WERI-Rb-1 (cell line): ENCODE data around the gene HMG20A.

ENCODE experiments used
- DNase-seq: peaks from one replicate; pipeline ENCODE4 v3.0.0-alpha.2; 2020
- H3K27ac ChIP-seq: fragments of 250-450 bp; sonication (Bioruptor Pico); 2 replicates; pipeline ENCODE4 v1.5.1; 2020; ENCODE audit warnings: mild to moderate bottlenecking, moderate library complexity
- H3K27me3 ChIP-seq: fragments of 250-450 bp; sonication (Bioruptor Pico); 2 replicates; pipeline ENCODE4 v1.5.1; 2021; ENCODE audit warnings: mild to moderate bottlenecking, low read depth, moderate library complexity; ENCODE audit not compliant: insufficient read depth, severe bottlenecking
- H3K36me3 ChIP-seq: fragments of 250-450 bp; sonication (Bioruptor Pico); 2 replicates; pipeline ENCODE4 v1.5.1; 2020; ENCODE audit warnings: mild to moderate bottlenecking, moderate library complexity
- H3K4me3 ChIP-seq: 2 replicates; pipeline ENCODE4 v1.5.1; 2011; ENCODE audit warnings: low read depth, mild to moderate bottlenecking, control low read depth, low read length
- H3K9me3 ChIP-seq: fragments of 250-450 bp; sonication (Bioruptor Pico); 2 replicates; pipeline ENCODE4 v1.5.1; 2021; ENCODE audit warnings: mild to moderate bottlenecking, moderate library complexity; ENCODE audit not compliant: severe bottlenecking
- CTCF ChIP-seq: IDR thresholded peaks from 2 replicates; pipeline ENCODE4 v1.5.1; 2011; ENCODE audit warnings: low read depth, mild to moderate bottlenecking, control low read depth, inconsistent platforms, low read length

HMG20A gene

DNA sequence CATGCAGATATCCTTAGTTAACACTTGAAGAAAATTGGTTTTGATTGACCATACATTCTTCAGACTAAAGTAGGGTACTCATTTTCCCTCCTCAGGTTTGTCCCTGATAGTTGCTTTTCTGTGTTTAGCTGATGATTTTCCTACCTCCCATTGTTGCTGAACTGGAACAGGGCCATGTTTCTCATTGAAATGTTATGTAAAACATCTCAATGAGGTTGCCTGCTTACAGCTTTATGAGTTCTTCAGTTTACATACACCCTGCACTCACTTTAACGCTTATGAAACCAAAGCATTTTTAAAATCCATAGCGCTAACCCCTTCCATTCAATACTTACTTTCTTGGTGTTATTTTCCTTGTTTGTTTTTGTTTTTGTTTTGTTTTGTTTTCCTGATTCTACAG, 61.9 kb downstream of the HMG20A start:
- Histone ChIP-seq H3K27me3 (no peaks in the 10 kb centered on the region), H3K4me3 (no peak overlapping the region), H3K36me3 (peaks cover 44% of the 10 kb centered on the region), H3K27ac (no peak overlapping the region), H3K9me3 (no peaks in the 10 kb centered on the region)
- no peak for DNase-seq
- TF ChIP-seq CTCF = no peak

- no peaks in the 10 kb centered on the region for H3K27me3 ChIP-seq
- peaks cover 40% of the 10 kb centered on the region for H3K36me3 ChIP-seq
- DNase-seq = no peak
- TF ChIP-seq CTCF = no peak
- no peak overlapping the region for H3K27ac ChIP-seq
- no peaks in the 10 kb centered on the region for H3K9me3 ChIP-seq
- H3K4me3 ChIP-seq = no peak overlapping the region
Observed at GRCh38 chr15:77483425-77484140, 62.9 kb downstream of the HMG20A start.

- Histone ChIP-seq H3K9me3 (no peaks in the 10 kb centered on the region), H3K4me3 (no peak overlapping the region), H3K27me3 (no peaks in the 10 kb centered on the region), H3K36me3 (peaks cover 28% of the 10 kb centered on the region), H3K27ac (no peak overlapping the region)
- TF ChIP-seq CTCF = no peak
- no peak for DNase-seq
Observed at GRCh38 chr15:77484994-77485393, 64.3 kb downstream of the HMG20A start.

DNA sequence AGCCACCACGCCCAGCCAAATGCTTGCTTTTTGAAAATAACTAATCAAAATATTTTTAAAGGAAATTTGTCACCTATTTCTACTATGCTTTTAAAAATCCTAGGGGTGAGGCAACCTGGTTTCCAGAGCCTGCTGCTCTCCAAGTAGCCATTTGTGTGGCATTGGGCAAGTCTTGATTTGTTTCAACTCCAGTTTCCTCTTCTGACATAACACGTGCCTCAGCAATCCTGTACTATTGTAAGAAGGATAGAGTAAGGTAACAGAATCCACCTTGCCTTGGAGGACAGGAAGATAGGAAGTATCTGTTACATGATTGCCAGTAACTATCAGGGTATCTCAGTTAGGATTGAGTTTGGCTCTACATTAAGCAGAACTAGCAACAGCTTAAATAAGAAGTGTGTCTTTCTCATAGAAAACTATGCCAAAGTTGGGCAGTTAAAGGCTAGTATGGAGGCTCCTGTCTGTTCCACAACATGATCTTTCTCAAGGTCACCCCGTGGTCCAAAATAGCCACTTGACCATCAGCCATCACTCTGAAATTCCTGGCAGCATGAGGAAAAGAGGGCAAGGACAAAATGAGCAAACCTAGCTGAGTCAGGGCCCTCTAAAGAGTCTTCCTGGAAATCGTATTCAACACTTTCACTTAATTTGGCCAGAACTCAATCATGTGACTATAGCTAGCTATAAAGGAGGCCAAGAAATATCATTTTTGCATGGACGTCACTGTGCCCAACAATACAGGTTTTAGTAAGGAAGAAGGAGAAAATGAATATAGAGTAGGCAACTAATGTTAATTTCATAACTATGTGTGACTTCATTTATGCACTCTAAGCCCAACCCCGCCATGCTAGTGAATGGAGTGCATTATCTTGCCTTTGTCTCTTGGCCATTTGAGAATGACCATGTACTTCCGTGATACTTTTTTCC, 66.1 kb downstream of the HMG20A start:
- H3K4me3 ChIP-seq = no peak overlapping the region
- no peak overlapping the region for H3K27ac ChIP-seq
- no peak for TF ChIP-seq CTCF
- no peaks in the 10 kb centered on the region for H3K27me3 ChIP-seq
- no peak for DNase-seq
- peaks cover 23% of the 10 kb centered on the region for H3K36me3 ChIP-seq
- H3K9me3 ChIP-seq = no peaks in the 10 kb centered on the region

- no peak for TF ChIP-seq CTCF
Observed at GRCh38 chr15:77487469-77487842, 66.8 kb downstream of the HMG20A start.

More at GRCh38 chr15:77487469-77487842, 66.8 kb downstream of the HMG20A start:
- no peaks in the 10 kb centered on the region for H3K9me3 ChIP-seq
- no peak overlapping the region for H3K4me3 ChIP-seq
- H3K27me3 ChIP-seq = no peaks in the 10 kb centered on the region
- H3K36me3 ChIP-seq = peaks cover 21% of the 10 kb centered on the region
- no peak for DNase-seq
- H3K27ac ChIP-seq = no peak overlapping the region
